Esophagus squamous epithelium (tissue), 5 donors: ENCODE measurements around the gene RFTN1. TPM values are rescaled to one million over a fixed set of nuclear protein-coding genes. Genes with fewer than 3 reads are reported as not detected.
A peak's percentile ranks its signal among the peaks of the same experiment; 100 is the strongest.

Experiments used
- DNase-seq: peaks from one replicate; lab custom pipeline; 2025; lab: John Stamatoyannopoulos, UW
- H3K27ac ChIP-seq, 4 donors: fragments of 200-600 bp; sonication (generic); one replicate each; pipeline ENCODE4 v1.5.1; 2016 to 2019; ENCODE audit warnings: mild to moderate bottlenecking in 1 of 4
- H3K27me3 ChIP-seq, 4 donors: fragments of 200-600 bp; sonication (generic); 1 replicate in 3 of 4; 2 replicates in 1 of 4; pipeline versions ENCODE4 v1.5.1 to v1.6.0; 2017 to 2021; ENCODE audit warnings: antibody characterized with exemption in 1 of 4
- H3K36me3 ChIP-seq, 3 donors: fragments of 200-600 bp; sonication (generic); one replicate each; pipeline ENCODE4 v1.5.1; 2016 to 2019
- H3K4me1 ChIP-seq, 3 donors: fragments of 200-600 bp; sonication (generic); one replicate each; pipeline ENCODE4 v1.5.1; 2017 to 2019
- H3K4me3 ChIP-seq, 4 donors: fragments of 200-600 bp; sonication (generic); 1 replicate in 3 of 4; 2 replicates in 1 of 4; pipeline ENCODE4 v1.5.1; 2016 to 2019; ENCODE audit warnings: mild to moderate bottlenecking in 2 of 4, moderate library complexity in 1 of 4
- H3K9me3 ChIP-seq, 3 donors: fragments of 200-600 bp; sonication (generic); one replicate each; pipeline ENCODE4 v1.5.1; 2016 to 2019
- POLR2A ChIP-seq, 4 donors: fragments of 450-650 bp; IDR thresholded peaks; one replicate each; pipeline ENCODE4 v1.6.1; 2017; ENCODE audit warnings: antibody characterized with exemption in 4 of 4, mild to moderate bottlenecking in 4 of 4, moderate library complexity in 3 of 4
- WGBS, 2 donors: methylation state at CpG; one replicate each; pipeline ENCODE4 v1.1.5; 2018; 5-methylcytosine and 5-hydroxymethylcytosine counted together
- intact Hi-C: fragments of 100-400 bp; cut with DNase I; formaldehyde crosslinking; loops from one replicate; pipeline ENCODE4 v1.15.0; 2022
- total RNA-seq, 4 donors: library from RNA; depleted of rRNA; stranded (reverse); fragments of >200 nt; gene quantifications; one replicate each; pipeline ENCODE4 v1.1.0, GENCODE V29; 2016
- TF ChIP-seq, protein P1 (sequence below), 6 experiments: fragments of 450-650 bp in 4 of 6; fragments of 200-600 bp in 2 of 6; sonication (generic) in 2 of 6; IDR thresholded peaks; one replicate each; pipeline ENCODE4 v1.5.1; 2016 to 2019; ENCODE audit warnings: antibody characterized with exemption in 6 of 6, mild to moderate bottlenecking in 4 of 6, moderate library complexity in 4 of 6
- donor health status: DM: yes; HTN: yes; CAD: no.

RFTN1 gene
- total RNA-seq, 4 donors from 2014 or later, result 5.0 to 22.7 (median 12.4) TPM

DNA sequence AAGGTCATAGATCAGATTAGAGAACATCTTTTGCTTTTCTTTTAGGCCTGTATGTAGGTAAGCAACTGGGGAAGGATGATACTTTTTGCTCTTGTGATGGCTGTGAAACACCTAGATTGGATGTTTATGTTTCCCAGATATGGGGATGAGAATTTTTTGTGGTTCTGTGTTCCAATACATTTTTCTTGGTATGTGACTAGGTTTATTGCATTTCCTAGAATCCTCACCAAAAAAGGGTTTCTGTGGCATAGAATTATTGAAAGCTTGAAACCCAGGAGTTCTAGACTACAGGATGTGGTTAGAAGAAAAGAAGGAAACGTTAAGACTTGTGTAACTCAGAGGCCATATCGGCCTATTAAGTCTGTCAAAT lies 222.7 kb downstream of the RFTN1 start:
- intact Hi-C loops, result no loop called here

DNA sequence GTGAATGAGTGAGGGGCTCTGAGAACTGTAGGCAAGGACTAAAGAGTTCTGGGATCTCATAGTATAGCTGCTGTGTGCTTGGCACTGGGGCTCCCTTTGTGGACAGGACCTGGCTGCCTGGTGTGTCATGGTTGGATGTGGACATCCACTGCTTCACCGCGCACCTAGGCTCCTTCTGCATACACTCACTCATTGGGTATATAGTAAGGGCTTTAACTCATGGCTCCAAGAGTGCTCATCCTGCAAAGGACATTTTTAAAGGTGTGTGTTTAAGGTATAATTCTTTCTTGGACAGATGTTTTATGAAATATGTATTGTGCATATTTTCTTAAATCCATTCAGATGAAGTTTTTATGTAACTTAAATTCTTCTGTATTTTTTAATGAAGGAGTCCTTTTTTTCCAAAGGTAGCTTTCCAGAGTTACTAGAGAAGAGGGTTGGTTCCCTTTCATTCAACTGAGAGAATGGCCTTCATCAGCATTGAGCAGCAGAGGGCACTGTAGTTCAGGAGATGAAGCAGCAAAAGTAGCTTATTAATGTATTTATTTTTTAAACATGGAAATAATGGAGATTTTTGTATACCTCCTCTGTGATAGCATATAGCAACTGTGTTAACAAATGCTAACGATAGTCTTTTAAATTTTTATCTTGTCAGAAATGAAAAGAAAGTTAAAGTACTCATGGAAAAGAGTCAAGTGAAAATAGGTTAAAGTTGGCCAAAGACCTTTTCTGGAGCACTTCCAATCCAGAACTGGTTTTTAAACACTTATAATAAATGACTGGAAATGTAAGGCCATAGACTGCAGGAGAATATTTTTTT lies 223.3 kb downstream of the RFTN1 start:
- 50 to 51% methylated on average over 3 of the region's 3 CpGs for WGBS, 2 donors
- no peak for DNase-seq
- intact Hi-C loops, result no loop called here
- no peaks in the 10 kb centered on the region for H3K9me3 ChIP-seq
- H3K4me3 ChIP-seq, result no peak overlapping the region
- TF ChIP-seq, protein P1, sequence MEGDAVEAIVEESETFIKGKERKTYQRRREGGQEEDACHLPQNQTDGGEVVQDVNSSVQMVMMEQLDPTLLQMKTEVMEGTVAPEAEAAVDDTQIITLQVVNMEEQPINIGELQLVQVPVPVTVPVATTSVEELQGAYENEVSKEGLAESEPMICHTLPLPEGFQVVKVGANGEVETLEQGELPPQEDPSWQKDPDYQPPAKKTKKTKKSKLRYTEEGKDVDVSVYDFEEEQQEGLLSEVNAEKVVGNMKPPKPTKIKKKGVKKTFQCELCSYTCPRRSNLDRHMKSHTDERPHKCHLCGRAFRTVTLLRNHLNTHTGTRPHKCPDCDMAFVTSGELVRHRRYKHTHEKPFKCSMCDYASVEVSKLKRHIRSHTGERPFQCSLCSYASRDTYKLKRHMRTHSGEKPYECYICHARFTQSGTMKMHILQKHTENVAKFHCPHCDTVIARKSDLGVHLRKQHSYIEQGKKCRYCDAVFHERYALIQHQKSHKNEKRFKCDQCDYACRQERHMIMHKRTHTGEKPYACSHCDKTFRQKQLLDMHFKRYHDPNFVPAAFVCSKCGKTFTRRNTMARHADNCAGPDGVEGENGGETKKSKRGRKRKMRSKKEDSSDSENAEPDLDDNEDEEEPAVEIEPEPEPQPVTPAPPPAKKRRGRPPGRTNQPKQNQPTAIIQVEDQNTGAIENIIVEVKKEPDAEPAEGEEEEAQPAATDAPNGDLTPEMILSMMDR (IDR thresholded peaks at IDR 0.05), result peak; percentile 55 to 80 (median 72)
- no peak for TF ChIP-seq POLR2A (IDR thresholded peaks at IDR 0.05)
- no peaks in the 10 kb centered on the region for H3K27me3 ChIP-seq
- H3K36me3 ChIP-seq, result peaks cover 0 to 49% (median 0%) of the 10 kb centered on the region in 3 donors
- H3K4me1 ChIP-seq, result peaks cover 0 to 12% (median 0%) of the 10 kb centered on the region in 3 donors
- H3K27ac ChIP-seq, result peak overlapping the region in 1 of 4 donors; percentile 34

More for the DNA sequence above, 222.7 kb downstream of the RFTN1 start:
- Histone ChIP-seq H3K27ac (peak overlapping the region in 1 of 4 donors; percentile 34), H3K9me3 (no peaks in the 10 kb centered on the region), H3K4me3 (no peak overlapping the region), H3K27me3 (no peaks in the 10 kb centered on the region), H3K36me3 (peaks cover 0 to 52% (median 0%) of the 10 kb centered on the region in 3 donors), H3K4me1 (peaks cover 0 to 12% (median 0%) of the 10 kb centered on the region in 3 donors)
- DNase-seq, result no peak
- WGBS, 2 donors, result 35 to 55% methylated on average over 2 of the region's 2 CpGs
- TF ChIP-seq, protein P1 (IDR thresholded peaks at IDR 0.05), result no peak
- TF ChIP-seq POLR2A (IDR thresholded peaks at IDR 0.05), result no peak

DNA sequence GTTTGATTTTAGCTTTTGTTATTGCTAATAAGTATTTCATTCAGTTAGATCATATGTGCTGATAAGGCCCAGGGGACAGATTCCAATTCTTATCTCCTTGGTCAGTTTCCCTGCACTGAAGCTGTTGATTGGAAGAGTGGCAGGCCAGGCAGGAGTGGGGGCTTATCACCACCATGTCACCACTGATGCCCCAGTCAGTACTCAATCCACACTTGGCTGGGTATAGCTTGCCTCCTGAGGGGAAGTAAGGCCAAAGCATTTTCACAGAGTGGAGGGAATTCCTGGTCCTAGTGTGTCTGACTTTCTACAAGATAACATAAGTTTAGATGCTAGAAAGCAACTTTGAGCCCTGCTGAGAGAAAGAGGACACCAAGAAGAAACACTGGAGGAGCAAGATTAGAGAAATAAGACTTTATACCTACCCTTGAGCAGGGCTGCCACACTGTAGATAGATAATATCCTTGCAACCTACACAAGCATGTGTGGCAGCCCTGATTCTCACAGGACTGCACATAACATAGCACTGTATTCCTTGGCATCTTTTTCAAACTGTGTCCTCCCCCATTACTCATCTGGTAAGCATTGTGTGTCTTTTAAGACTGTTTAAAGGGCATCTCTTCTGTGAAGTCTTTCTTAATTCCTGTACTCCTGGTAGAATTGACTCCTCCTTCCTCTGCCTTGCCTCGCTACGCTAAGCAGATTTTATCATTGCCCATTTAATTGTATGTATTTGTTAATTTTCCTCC lies 224.2 kb downstream of the RFTN1 start:
- peaks cover 0 to 12% (median 0%) of the 10 kb centered on the region in 3 donors for H3K4me1 ChIP-seq
- TF ChIP-seq, protein P1 (IDR thresholded peaks at IDR 0.05), result no peak
- TF ChIP-seq POLR2A (IDR thresholded peaks at IDR 0.05), result no peak
- intact Hi-C loops, result loop anchor here (5.0 kb wide), 1 partner anchor 263 kb away; no protein-coding TSS in a partner anchor
- H3K36me3 ChIP-seq, result peaks cover 0 to 48% (median 0%) of the 10 kb centered on the region in 3 donors
- peak overlapping the region in 2 of 4 donors; percentile 9 to 44 for H3K27ac ChIP-seq
- no peak for DNase-seq
- H3K27me3 ChIP-seq, result no peaks in the 10 kb centered on the region
- 65 to 83% methylated on average over 2 of the region's 2 CpGs for whole genome bisulfite sequencing, 2 donors
- H3K4me3 ChIP-seq, result no peak overlapping the region
- no peaks in the 10 kb centered on the region for H3K9me3 ChIP-seq

DNA sequence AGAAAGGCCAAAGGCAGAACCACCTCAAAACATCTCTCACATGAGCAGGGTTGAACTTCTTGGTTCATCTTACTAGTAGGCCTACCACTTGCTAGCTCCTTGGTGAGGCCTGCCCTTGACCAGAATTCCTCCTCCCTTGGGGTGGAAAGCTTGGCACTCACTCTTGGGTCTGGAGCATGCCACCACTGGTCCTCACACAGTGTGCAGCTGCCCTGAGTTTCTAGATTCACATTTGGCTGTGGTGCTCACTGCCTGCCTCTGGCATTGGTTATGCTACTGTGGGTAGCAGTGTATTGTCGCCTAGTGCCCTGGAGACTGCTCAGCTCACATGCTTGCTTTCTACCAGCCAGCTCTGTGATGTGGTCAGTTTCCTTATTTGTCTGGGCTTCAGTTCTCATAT lies 224.8 kb downstream of the RFTN1 start:
- H3K27ac ChIP-seq, result peak overlapping the region in 2 of 4 donors; percentile 44 to 70
- peaks cover 0 to 12% (median 0%) of the 10 kb centered on the region in 3 donors for H3K4me1 ChIP-seq
- intact Hi-C loops, result loop anchor here (5.0 kb wide), 1 partner anchor 264 kb away; no protein-coding TSS in a partner anchor
- no peaks in the 10 kb centered on the region for H3K27me3 ChIP-seq
- DNase-seq, result no peak
- H3K4me3 ChIP-seq, result peak overlapping the region in 2 of 4 donors; percentile 27 to 48
- H3K36me3 ChIP-seq, result peaks cover 0 to 54% (median 0%) of the 10 kb centered on the region in 3 donors
- WGBS, 2 donors, result 50% methylated on average over 1 of the region's 1 CpG; no CpG with 5 or more reads in 1 of the 2 donors
- TF ChIP-seq, protein P1 (IDR thresholded peaks at IDR 0.05), result no peak
- no peak for TF ChIP-seq POLR2A (IDR thresholded peaks at IDR 0.05)
- no peaks in the 10 kb centered on the region for H3K9me3 ChIP-seq
